CD14-positive monocyte (primary cell): ENCODE results near the gene MAML3. TPM values are rescaled to one million over a fixed set of nuclear protein-coding genes. Genes with fewer than 3 reads are reported as not detected.
A peak's percentile ranks its signal among the peaks of the same experiment; 100 is the strongest.

Experiments used
- DNase-seq, 3 donors: peaks; one replicate each; pipeline ENCODE4 v3.0.0-alpha.2; 2011 to 2022
- H2AFZ ChIP-seq: 2 replicates; pipeline ENCODE4 v1.6.0; 2012; ENCODE audit warnings: mild to moderate bottlenecking, low read depth, low read length, inconsistent platforms; ENCODE audit not compliant: insufficient read depth, poor library complexity, severe bottlenecking
- H3K27ac ChIP-seq, 2 donors: 1 replicate in 1 of 2; 2 replicates in 1 of 2; pipeline ENCODE4 v1.5.1; 2012 to 2013; ENCODE audit warnings: low read length in 2 of 2, control low read depth in 1 of 2, inconsistent platforms in 1 of 2, low read depth in 1 of 2, mild to moderate bottlenecking in 1 of 2
- H3K27me3 ChIP-seq, 2 donors: one replicate each; pipeline versions ENCODE4 v1.6.0 to v1.6.1; 2011 to 2013; ENCODE audit warnings: low read length in 2 of 2; ENCODE audit not compliant: control insufficient read depth in 2 of 2, insufficient read depth in 2 of 2
- H3K36me3 ChIP-seq, 2 donors: replicated peaks in 1 of 2; 1 replicate in 1 of 2; 2 replicates in 1 of 2; pipeline versions ENCODE4 v1.5.1 to v1.6.1; 2012 to 2013; ENCODE audit warnings: low read length in 2 of 2, control low read depth in 1 of 2, inconsistent platforms in 1 of 2, mild to moderate bottlenecking in 1 of 2; ENCODE audit not compliant: insufficient read depth in 2 of 2, control insufficient read depth in 1 of 2
- H3K4me1 ChIP-seq, 2 donors: 1 replicate in 1 of 2; 2 replicates in 1 of 2; pipeline versions ENCODE4 v1.5.1 to v1.6.1; 2012 to 2013; ENCODE audit warnings: low read length in 2 of 2, control low read depth in 1 of 2, inconsistent platforms in 1 of 2, mild to moderate bottlenecking in 1 of 2, moderate library complexity in 1 of 2; ENCODE audit not compliant: insufficient read depth in 2 of 2, control insufficient read depth in 1 of 2
- H3K4me2 ChIP-seq: replicated peaks from 2 replicates; pipeline ENCODE3; 2012; ENCODE audit warnings: low read length, moderate library complexity, mild to moderate bottlenecking; ENCODE audit not compliant: poor library complexity, severe bottlenecking; ENCODE audit errors: extremely low read depth
- H3K4me3 ChIP-seq, 3 experiments: fragments of 200-600 bp in 1 of 3; sonication (generic) in 1 of 3; replicated peaks in 1 of 3; 1 replicate in 2 of 3; 2 replicates in 1 of 3; pipeline ENCODE4 v1.5.1; 2011 to 2013; ENCODE audit warnings: low read length in 3 of 3, mild to moderate bottlenecking in 3 of 3, control low read depth in 2 of 3, low read depth in 2 of 3, inconsistent platforms in 1 of 3, moderate library complexity in 1 of 3
- H3K79me2 ChIP-seq: 2 replicates; pipeline ENCODE4 v1.6.0; 2012; ENCODE audit warnings: mild to moderate bottlenecking, control low read depth, inconsistent platforms, low read length, moderate library complexity; ENCODE audit not compliant: insufficient read depth
- H3K9ac ChIP-seq: 2 replicates; pipeline ENCODE4 v1.6.0; 2017; ENCODE audit warnings: low read length, mild to moderate bottlenecking; ENCODE audit not compliant: insufficient read depth, poor library complexity, severe bottlenecking
- H3K9me3 ChIP-seq, 2 donors: replicated peaks in 1 of 2; 1 replicate in 1 of 2; 2 replicates in 1 of 2; pipeline versions ENCODE4 v1.5.1 to v1.6.1; 2012 to 2013; ENCODE audit warnings: low read length in 2 of 2, control low read depth in 1 of 2; ENCODE audit not compliant: control insufficient read depth in 1 of 2, insufficient read depth in 1 of 2
- H4K20me1 ChIP-seq: 2 replicates; pipeline ENCODE4 v1.6.0; 2012; ENCODE audit warnings: mild to moderate bottlenecking, low read length, control low read depth, moderate library complexity; ENCODE audit not compliant: insufficient read depth
- H3K27ac Mint-ChIP-seq, 7 donors: one replicate each; pipeline ENCODE4 v1.8.0; 2020; ENCODE audit warnings: mild to moderate bottlenecking in 7 of 7, mixed read lengths in 7 of 7, moderate library complexity in 6 of 7, inconsistent platforms in 2 of 7
- H3K27me3 Mint-ChIP-seq, 3 donors: one replicate each; pipeline ENCODE4 v1.8.0; 2021 to 2022; ENCODE audit warnings: low read depth in 3 of 3, mild to moderate bottlenecking in 3 of 3, mixed read lengths in 3 of 3, moderate library complexity in 3 of 3, inconsistent platforms in 1 of 3
- H3K36me3 Mint-ChIP-seq, 2 donors: one replicate each; pipeline ENCODE4 v1.8.0; 2020; ENCODE audit warnings: mixed read lengths in 2 of 2, inconsistent platforms in 1 of 2, mild to moderate bottlenecking in 1 of 2
- H3K4me1 Mint-ChIP-seq: one replicate; pipeline ENCODE4 v1.8.0; 2020; ENCODE audit warnings: mild to moderate bottlenecking, mixed read lengths
- H3K4me3 Mint-ChIP-seq, 2 donors: one replicate each; pipeline ENCODE4 v1.8.0; 2020; ENCODE audit warnings: mild to moderate bottlenecking in 2 of 2, mixed read lengths in 2 of 2, moderate library complexity in 1 of 2
- H3K9me3 Mint-ChIP-seq, 7 donors: one replicate each; pipeline ENCODE4 v1.8.0; 2020 to 2022; ENCODE audit warnings: mixed read lengths in 7 of 7, mild to moderate bottlenecking in 6 of 7, moderate library complexity in 6 of 7, inconsistent platforms in 2 of 7
- WGBS: methylation state at CpG from one replicate; pipeline ENCODE4 v1.1.5; 2013; ENCODE audit warnings: missing lambda C conversion rate; ENCODE audit not compliant: insufficient coverage; 5-methylcytosine and 5-hydroxymethylcytosine counted together
- intact Hi-C, 2 donors: fragments of 100-400 bp; cut with micrococcal nuclease; formaldehyde crosslinking; loops; one replicate each; pipeline versions ENCODE4 v1.15.0 to v1.15.1; 2023
- polyA plus RNA-seq, 3 donors: library from polyadenylated mRNA; depleted of rRNA in 1 of 3; unstranded in 2 of 3; stranded (reverse) in 1 of 3; fragments of 300-500 nt in 2 of 3; fragments of >200 nt in 1 of 3; fragmentation: Illumina TruSeq in 2 of 3; gene quantifications; 1 replicate in 2 of 3; 2 replicates in 1 of 3; pipeline ENCODE4 v1.2.3, GENCODE V29; 2012 to 2021
- TF ChIP-seq, protein P1 (sequence below): fragments of 200-600 bp; IDR thresholded peaks from one replicate; pipeline ENCODE4 v1.8.0; 2022; ENCODE audit warnings: antibody characterized with exemption, mild to moderate bottlenecking

MAML3 gene
- polyA plus RNA-seq, 3 donors = 1.5 to 6.5 (median 2.3) TPM

DNA sequence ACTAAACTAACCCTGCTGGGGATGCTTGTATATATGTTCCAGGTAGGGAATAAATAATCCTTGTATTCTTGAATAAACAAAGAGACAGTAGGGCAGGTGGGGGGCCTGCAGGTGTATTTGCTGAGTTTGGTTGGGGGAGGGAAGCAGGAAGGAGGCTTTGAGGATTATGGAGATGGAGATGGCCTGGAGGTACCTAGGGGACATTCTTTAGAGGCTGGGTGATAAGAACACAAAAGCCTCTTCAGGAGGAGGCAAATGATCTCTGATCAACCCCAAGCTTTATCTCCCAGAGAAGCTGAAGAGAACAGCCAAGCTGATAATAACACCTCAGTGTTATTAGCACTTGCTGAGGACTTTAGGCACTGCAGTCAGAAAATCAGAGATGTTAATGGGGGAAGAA, 300.7 kb downstream of the MAML3 start:
- TF ChIP-seq, protein P1, sequence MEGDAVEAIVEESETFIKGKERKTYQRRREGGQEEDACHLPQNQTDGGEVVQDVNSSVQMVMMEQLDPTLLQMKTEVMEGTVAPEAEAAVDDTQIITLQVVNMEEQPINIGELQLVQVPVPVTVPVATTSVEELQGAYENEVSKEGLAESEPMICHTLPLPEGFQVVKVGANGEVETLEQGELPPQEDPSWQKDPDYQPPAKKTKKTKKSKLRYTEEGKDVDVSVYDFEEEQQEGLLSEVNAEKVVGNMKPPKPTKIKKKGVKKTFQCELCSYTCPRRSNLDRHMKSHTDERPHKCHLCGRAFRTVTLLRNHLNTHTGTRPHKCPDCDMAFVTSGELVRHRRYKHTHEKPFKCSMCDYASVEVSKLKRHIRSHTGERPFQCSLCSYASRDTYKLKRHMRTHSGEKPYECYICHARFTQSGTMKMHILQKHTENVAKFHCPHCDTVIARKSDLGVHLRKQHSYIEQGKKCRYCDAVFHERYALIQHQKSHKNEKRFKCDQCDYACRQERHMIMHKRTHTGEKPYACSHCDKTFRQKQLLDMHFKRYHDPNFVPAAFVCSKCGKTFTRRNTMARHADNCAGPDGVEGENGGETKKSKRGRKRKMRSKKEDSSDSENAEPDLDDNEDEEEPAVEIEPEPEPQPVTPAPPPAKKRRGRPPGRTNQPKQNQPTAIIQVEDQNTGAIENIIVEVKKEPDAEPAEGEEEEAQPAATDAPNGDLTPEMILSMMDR = no peak
- peaks cover 29% of the 10 kb centered on the region for H3K4me1 Mint-ChIP-seq

DNA sequence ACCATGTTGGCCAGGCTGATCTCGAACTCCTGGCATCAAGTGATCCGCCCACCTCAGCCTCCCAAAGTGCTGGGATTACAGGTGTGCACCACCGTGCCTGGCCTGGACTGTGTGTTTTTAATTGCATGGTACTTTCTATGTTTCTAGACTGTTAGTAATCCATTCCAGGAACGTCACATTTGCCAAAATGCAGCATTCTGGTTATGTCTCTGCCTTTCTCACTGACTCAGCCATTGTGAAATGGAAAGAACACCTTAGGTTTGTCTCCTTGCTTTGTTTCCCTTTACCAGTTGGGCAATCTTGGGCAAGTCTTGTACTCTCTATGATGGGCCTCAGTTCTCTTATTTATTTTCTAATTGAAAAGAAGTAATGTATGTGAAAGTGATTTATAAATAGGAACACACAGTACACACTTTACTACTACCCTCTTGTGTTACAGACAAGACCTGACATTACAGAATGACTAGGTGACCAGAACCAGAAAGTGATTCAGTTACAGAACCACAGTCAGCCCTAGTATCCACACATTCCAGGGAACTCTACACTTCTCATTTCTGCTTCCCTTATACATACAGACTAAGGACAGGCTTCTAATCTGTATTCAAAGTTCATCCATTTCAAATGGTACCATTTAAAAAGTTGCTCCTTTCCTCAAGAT, 301.2 kb downstream of the MAML3 start:
- Mint-ChIP-seq H3K4me3 (no peak overlapping the region), H3K36me3 (peaks cover 8 to 10% of the 10 kb centered on the region in 2 donors), H3K27ac (peak overlapping the region in 3 of 7 donors; percentile 30 to 68 (median 40)), H3K9me3 (no peaks in the 10 kb centered on the region), H3K4me1 (peaks cover 28% of the 10 kb centered on the region), H3K27me3 (peaks cover 0 to 1% (median under 1%) of the 10 kb centered on the region in 3 donors)
- Histone ChIP-seq H4K20me1 (no peaks in the 10 kb centered on the region), H3K4me2 (no peak overlapping the region), H3K27ac (no peak overlapping the region), H3K4me1 (peaks cover 16 to 26% of the 10 kb centered on the region in 2 donors), H3K4me3 (no peak overlapping the region), H3K9ac (no peak overlapping the region), H3K79me2 (no peaks in the 10 kb centered on the region), H3K9me3 (no peaks in the 10 kb centered on the region), H2AFZ (no peak overlapping the region), H3K36me3 (peaks cover 0 to 5% of the 10 kb centered on the region in 2 donors), H3K27me3 (no peaks in the 10 kb centered on the region)
- intact Hi-C loops = no loop called here
- peak in 2 of 3 donors; percentile 41 to 61 for DNase-seq
- TF ChIP-seq, protein P1 = no peak
- WGBS = 71% methylated on average over 3 of the region's 4 CpGs

More for the DNA sequence above, 300.7 kb downstream of the MAML3 start:
- Histone ChIP-seq H3K27ac (no peak overlapping the region), H3K27me3 (no peaks in the 10 kb centered on the region), H3K4me2 (no peak overlapping the region), H3K36me3 (peaks cover 0 to 5% of the 10 kb centered on the region in 2 donors), H3K9ac (no peak overlapping the region), H2AFZ (no peak overlapping the region), H3K4me1 (peaks cover 16 to 26% of the 10 kb centered on the region in 2 donors), H3K4me3 (no peak overlapping the region), H3K9me3 (no peaks in the 10 kb centered on the region), H3K79me2 (no peaks in the 10 kb centered on the region), H4K20me1 (no peaks in the 10 kb centered on the region)
- no peaks in the 10 kb centered on the region for H3K9me3 Mint-ChIP-seq
- peaks cover 8 to 10% of the 10 kb centered on the region in 2 donors for H3K36me3 Mint-ChIP-seq
- DNase-seq = no peak
- H3K27ac Mint-ChIP-seq = peak overlapping the region in 3 of 7 donors; percentile 13 to 68 (median 40)
- intact Hi-C loops = no loop called here
- no peak overlapping the region for H3K4me3 Mint-ChIP-seq
- H3K27me3 Mint-ChIP-seq = peaks cover 0 to 1% (median 1%) of the 10 kb centered on the region in 3 donors
